HG03342 (cell line): Measurements from ENCODE around the gene PDE6G.
A peak's percentile ranks its signal among the peaks of the same experiment; 100 is the strongest.
"Not testable (repeated sequence)": the region's sequence is repeated elsewhere in the genome, so short reads cannot be mapped to it uniquely, and the experiment has no call there.

Experiments
- ATAC-seq: cut with Tn5 transposase; IDR thresholded peaks from one replicate; pipeline ENCODE4 v1.9.1; 2021; ENCODE audit warnings: mild to moderate bottlenecking, moderate library complexity; ENCODE audit not compliant: unreplicated experiment

Gene PDE6G

DNA sequence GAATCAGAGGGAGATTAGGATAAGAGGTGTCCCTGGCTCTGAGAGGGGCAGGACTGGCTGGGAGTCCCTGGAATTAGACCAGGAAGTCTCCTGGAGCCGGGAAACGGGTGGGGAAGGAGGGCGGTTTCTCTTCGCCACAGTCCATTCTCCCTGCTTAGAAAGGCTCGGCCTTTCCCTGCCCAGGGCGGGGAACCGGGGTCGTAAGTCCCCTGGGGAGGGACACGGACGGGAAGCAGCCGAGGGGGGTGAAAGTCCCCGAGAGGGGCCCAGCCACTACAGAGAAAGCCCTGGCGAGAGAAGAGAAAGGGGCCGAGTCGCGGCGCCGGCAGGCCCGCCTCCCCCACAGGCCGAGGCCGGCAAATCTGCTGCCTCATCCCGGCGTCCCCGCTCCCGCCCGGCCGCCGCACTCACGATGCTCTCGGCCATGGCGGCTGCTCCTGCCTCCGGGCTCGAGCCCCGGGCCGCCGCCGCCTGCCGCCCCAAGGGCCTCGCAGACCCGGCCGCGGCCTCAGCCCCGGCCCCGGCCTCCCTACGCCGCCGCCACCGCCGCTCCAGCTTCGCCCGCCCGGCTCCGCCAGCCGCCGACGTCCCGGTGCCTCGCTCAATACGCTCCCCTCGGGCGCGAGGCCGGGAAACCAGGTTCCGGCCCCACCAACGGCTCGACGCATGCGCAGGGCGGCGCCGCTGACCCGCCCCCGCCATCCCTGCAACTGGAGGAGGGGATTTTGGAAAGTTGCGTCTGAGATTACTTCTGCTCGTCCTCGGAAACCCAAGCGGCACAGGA is 19.6 kb downstream of the PDE6G start, which contains the start of the genes NPLOC4 and TSPAN10:
NPLOC4 (minus strand) TSS at position 608 of the 784 bp plus-strand sequence; CDS start at position 426, 182 bp downstream.
TSPAN10 (plus strand) TSS at position 692 of the 784 bp plus-strand sequence. CDS start 5,217 bp downstream, outside the sequence.
- peak; percentile 81 for ATAC-seq

DNA sequence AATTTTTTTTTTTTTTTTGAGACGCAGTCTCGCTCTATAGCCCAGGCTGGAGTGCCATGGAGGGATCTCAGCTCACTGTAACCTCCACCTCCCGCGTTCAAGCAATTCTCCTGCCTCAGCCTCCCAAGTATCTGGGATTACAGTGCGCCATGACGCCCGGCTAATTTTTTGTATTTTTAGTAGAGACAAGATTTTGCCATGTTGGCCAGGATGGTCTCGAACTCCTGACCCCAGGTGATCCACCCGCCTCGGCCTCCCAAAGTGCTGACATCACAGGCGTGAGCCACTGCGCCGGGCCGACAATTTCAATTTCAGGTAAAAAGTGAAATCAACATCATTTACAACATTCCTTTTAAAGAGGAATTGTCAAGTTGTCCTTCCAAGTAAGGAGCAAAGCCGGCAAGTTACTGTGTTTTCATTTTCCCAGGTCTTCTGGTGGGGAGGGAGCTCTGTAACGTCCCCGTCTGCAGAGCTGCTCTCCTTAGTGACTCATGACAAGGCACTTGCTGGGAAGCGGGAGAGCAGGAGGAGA is 20.3 kb downstream of the PDE6G start:
- no peak for ATAC-seq

DNA sequence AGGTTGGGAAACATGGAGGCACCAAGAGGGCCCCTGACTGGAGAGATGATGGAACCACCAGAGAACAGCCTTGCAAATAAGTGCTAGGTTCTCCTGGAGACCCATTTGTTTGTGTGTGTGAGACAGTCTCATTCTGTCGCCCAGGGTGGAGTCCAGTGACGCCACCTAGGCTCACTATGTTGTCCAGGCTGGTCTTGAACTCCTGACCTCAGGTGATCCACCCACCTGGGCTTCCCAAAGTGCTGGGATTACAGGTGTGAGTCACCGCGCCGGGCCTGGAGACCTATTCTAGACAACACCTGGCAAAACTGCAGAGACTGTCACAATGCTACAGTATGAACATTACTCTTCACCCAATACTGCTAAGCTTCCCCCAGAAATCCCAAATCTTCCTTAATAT is 20.9 kb downstream of the PDE6G start:
- no peak for ATAC-seq

DNA sequence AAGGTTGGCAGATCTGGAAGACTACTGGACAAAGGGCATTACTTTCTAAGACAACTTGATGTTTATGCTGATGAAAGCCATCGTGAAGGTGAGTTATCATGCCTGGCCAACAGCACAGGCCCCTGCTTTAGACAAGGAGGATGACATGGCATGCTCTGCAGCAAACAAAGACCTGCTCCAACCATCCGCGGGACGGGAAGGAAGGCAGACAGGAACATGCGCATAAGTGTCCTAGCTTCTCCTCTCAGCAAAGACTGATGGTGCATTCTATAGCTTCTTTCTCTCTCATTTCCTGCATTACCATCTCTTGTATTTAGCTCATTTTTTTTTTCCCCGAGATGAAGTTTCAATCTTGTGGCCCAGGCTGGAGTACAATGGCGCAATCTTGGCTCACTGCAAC is 24.9 kb downstream of the PDE6G start:
- ATAC-seq: no peak

DNA sequence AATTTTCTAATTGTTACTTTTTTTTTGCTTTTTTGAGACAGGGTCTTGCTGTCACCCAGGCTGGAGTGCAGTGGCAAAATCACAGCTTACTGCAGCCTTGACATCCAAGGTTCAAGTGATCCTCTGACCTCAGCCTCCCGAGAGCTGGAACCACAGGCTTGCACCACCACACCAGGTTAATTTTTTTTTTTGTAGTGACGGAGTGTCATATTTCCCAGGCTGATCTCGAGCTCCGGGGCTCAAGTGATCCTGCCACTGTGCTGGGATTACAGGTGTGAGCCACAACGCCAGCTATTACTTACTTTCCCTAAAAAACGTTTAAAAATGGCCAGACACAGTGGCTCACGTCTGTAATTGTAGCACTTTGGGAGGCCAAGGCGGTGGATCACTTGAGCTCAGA is 26.1 kb downstream of the PDE6G start:
- ATAC-seq: no peak

DNA sequence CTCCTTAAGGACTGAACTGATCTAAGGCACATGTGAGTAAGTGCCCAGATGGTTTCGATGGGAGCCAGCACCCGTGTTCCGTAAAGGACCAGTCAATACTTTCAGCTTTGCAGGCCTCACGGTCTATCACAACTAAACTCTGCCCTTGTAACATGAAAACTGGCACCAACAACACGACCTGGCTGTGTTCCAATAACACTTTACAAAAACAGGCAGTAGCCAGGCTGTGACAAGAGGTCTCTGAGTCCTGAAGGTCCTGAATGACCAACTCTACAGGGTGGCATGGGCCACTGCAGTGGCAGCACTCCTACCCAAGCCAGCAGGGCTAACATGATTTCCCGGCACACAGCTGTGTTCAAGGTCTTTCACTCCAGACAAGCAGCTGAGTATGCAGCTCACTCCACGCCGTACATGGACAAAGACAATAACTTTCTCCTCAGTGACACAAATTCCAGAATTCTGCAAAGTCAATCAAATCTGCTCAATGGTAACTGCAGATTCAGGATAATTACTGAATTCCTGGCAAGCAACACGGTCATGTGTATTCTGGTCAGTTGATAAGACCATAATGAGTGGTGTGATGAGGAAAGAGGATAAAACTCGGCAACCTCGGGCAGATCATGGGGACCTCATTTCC is 34.7 kb downstream of the PDE6G start:
- no peak for ATAC-seq

DNA sequence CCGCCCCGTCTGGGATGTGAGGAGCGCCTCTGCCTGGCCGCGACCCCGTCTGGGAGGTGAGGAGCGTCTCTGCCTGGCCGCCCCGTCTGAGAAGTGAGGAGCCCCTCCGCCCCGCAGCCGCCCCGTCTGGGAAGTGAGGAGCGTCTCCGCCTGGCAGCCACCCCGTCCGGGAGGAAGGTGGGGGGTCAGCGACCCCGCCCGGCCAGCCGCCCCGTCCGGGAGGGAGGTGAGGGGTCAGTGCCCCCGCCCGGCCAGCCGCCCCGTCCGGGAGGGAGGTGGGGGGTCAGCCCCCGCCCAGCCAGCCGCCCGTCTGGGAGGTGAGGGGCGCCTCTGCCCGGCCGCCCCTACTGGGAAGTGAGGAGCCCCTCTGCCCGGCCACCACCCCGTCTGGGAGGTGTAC is 38.0 kb downstream of the PDE6G start:
- not testable (repeated sequence) for ATAC-seq

DNA sequence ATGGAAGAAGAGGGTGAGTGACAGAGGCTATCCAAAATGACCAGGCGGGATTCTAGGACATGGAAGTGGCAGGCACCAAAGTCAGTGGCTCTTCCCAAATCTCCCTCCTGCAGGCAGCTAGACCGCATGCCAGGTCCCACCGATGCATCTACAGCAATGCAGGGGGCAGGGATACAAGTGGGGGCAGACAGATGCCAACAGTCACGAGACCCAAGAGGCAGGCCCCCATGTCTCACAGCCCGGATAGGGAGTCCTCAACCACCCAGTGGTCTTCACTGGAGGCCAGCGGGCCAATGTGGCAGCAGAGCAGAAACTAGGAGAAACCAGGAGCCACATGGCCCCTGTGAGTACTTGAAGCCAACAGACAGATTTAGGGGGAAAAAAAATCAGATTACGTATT is 39.5 kb downstream of the PDE6G start:
- no peak for ATAC-seq

DNA sequence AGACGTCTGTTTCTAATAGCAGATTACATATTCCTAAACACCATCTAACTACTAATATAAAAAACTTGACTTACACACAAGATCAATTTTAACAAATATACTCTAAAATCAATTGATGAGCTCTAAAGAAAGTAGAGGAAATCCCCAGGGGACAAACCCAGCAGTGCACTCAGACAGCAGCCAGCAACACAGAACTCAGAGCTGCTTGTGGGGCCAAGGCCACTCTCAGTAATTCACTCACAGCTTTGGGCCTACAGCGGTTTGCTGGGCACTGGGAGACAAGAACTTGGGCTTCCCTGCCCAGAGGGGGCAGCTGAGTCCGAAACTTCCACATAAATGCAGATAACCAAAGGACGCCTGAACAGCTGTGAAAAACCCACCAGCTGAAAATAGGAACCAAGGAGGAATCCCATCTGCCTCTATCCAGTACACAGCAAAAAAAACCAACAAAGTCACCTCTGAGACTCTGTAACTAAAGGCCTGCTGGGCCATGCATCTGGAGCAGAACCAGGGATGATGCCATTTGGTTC is 40.9 kb downstream of the PDE6G start:
- ATAC-seq: no peak

DNA sequence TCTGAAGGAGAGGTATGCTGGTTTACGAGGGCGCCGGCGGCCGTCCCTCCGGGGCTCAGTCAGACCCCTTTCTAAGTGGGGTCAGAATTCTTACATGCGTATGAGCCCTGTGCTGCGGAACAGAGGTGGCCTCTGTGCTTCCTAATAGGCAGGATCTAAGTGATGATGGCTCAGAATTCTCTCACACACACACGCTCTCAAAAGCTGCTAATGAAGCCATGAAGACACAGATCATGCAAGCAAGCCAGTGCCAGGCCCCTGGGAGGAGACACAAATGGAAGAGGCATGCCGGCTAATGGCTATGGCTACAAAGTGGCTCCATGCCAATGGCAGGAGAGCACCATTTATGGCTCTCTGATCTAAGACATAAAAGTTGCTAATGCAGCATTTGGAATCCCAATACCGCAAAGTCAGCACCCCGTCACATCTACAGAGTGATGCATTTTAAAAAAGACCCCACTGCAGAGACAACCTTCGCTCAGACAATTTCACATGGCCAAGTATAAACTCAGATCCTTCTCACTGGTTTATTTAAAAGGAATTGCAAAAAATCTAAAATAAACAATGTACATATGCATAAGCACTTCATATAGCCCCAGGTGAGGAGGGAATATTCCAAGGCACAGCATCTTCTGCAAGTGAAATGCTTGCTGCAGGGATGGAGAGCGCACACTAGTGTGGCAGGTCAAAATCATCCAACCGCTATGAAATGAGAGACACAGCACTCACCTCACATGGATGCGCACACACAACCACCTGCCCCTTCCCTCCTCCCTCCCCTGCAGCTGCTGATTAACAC is 44.0 kb downstream of the PDE6G start:
- no peak for ATAC-seq

DNA sequence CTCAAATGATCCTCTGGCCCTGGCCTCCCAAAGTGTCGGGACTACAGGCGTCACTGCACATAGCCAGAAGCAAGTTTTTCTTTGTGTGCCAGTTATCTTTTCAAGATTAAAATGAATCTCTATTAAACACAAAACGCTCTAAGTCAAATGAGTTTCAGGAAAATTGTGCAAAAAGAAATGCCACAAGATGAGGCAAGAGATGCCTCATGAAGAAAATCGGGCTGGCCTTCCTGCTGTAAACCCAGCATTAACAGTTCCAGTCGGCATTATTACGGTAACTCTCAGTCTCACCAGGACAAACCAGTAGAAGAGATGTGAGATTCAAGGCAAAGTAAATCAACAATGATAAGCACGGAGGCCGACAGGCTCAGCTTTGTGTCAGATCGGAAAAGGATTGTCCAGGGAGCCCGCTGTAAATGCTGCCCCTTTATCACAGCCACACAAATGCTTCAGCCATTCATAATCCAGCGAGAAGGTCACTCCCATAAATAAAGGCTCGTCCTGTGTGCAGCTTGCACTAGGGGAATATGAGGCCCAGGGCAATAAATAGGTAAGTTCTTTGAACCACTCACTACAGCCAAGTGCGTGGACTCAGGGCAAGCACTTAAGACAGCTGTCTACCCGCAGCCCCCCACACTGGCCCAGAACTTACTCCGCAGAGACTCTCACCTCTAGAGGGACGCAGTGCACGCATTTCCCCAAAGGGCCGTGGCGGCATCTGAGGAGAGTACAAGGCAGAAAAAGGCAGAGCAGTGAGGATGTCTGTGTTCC is 46.6 kb downstream of the PDE6G start:
- no peak for ATAC-seq

DNA sequence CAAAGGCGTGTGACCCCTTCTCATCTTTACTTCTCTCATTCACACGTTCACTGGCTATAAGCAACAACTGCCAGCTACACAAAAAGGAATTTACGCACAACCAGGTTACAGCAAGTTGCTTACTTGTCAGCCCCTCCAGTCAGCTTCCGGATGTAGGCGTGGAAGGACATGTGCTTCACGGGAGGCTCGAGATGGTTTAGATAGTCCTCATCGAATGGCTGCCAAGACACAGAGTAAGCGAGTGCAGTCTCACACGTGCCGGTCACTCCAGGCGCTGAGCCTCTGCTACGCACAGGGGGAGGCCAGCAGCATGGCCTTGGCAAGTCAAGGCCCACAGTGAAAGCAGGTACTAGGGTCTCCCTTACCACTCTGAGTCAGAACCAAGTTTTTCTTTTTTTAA is 47.7 kb downstream of the PDE6G start:
- ATAC-seq: no peak

DNA sequence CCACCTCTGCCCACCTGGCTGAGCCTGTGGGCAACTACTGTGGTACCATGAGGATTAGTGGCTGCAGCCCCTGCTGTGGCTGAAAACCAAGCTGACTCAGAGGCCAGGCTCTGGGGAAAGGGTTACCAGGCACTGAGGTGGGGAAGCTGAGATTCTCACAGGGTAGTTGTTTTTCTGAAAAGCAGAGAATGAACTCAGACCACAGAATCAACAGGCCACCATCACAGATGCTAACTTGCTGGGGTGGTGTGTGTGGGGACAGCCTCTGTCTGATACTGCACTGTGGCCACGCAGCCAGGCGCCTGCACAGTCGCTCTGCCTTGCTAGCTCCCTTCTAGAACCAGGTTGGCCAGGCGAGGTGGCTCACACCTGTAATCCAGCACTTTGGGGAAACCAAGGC is 48.3 kb downstream of the PDE6G start:
- ATAC-seq: no peak

DNA sequence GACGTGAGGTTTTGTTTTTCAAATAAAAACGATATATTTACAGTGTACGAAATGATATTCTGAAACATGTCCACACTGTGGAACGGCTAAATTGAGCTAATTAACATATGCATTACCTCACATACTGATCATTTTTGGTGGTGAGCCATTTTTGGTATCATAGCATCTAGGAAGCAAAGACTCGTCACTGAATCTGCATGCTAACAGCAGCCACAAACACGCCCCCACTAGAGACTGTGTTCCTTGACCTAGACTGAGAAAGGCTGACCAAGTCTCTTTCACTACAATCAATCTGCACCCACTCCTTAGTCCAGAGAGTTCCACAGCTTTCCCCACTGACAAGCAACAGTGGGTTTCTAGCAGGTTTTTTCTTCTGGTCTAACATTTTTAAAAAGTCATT is 48.9 kb downstream of the PDE6G start:
- no peak for ATAC-seq

DNA sequence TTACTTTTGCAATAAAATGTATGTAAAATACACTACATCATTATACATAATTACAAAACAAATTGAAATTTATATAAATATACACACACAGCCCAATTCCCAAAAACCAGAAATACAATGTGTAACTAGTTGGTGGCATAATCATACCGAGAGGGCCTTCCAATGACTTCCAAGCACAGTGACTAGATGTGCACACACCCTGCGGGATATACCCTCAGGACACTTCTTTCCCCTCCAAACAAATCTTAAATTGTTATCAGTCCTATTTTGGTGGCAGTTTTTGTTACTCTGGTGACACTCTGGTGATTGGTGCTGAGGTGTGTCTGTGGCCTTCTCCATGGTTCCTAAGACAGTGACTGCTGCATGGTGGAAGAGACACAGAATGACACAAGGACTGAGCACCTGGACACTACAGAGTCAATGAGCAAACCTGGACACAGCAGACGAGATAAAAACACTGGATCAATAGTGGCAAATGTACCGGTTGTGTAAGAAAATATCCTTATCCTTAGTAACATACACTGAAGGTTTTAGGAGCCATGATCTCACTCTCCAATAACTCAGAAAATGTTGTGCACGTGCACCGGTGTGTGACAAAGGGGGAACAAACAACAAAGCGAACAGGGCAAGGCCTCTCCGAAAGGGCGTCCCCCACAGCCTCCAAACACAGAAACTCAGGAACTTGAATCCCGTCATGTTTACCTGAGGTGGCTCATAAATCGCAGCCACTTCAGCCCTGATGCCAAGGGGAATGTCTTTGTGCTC is 52.3 kb downstream of the PDE6G start:
- no peak for ATAC-seq

DNA sequence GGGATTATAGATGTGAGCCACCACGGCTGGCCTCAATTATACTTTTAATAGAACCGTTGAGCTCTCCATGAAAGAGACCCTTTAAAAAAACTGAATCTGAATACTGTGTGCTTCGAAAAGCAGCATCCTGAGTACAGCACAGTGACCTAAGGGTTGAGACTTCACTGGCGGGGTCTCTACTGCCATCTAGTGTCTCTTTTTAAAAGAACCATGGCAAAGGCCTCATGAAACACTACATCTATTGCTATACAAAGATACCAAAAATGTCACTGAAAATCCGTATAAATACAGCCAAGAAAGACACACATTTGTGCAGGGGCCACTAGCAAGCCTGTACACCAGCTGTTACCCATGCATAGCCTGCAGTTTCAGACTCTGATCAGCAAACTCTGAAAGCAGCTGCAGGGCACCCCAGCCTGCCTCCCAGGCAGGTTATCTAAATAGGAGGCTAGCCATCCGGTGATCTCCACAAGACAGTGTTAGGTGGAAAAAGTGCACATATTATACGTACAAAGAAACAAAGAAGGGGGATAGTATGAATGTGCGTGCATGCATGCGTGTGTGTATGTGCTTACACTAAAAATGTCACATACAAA is 54.7 kb downstream of the PDE6G start:
- ATAC-seq: peak; percentile 45
